LHCN-M2 (cell line): ENCODE data around the gene FARP1. TPM values are rescaled to one million over a fixed set of nuclear protein-coding genes. Genes with fewer than 3 reads are reported as not detected.

Source experiments
- DNase-seq: peaks from one replicate; pipeline ENCODE4 v3.0.0-alpha.2; 2012; ENCODE audit warnings: low read depth
- total RNA-seq: library from RNA; depleted of rRNA; stranded (reverse); fragments of >200 nt; gene quantifications from 2 replicates; pipeline ENCODE4 v1.2.3, GENCODE V29; 2014

Gene FARP1
- total RNA-seq, 1 experiment from 2014 or later, result 15.8 TPM

GRCh38 chr13:98133946-98134345 is 8.9 kb upstream of the FARP1 start:
- DNase-seq, result no peak

GRCh38 chr13:98134901-98135300 is 8.0 kb upstream of the FARP1 start:
- DNase-seq, result no peak

- DNase-seq, result no peak
Measured at GRCh38 chr13:98141091-98141490, 1.8 kb upstream of the FARP1 start.

- DNase-seq, result no peak
Measured at GRCh38 chr13:98141509-98142379, 1.1 kb upstream of the FARP1 start.

GRCh38 chr13:98143157-98143553 is 261 bp downstream of the FARP1 start:
- no peak for DNase-seq

- DNase-seq, result no peak
Measured at GRCh38 chr13:98143601-98144026, 720 bp downstream of the FARP1 start.

GRCh38 chr13:98144027-98144741 is 1.3 kb downstream of the FARP1 start:
- DNase-seq, result peak; percentile 26

GRCh38 chr13:98144801-98145350 is 2.0 kb downstream of the FARP1 start:
- peak; percentile 36 for DNase-seq

- DNase-seq, result no peak
Measured at GRCh38 chr13:98147521-98147920, 4.6 kb downstream of the FARP1 start.

- no peak for DNase-seq
Measured at GRCh38 chr13:98150832-98151479, 8.1 kb downstream of the FARP1 start.

- peak; percentile 34 for DNase-seq
Measured at GRCh38 chr13:98155475-98156109, 12.7 kb downstream of the FARP1 start.

GRCh38 chr13:98156259-98156658 is 13.4 kb downstream of the FARP1 start:
- no peak for DNase-seq

- DNase-seq, result no peak
Measured at GRCh38 chr13:98157188-98157587, 14.3 kb downstream of the FARP1 start.

GRCh38 chr13:98157609-98158008 is 14.7 kb downstream of the FARP1 start:
- no peak for DNase-seq

- DNase-seq, result peak; percentile 76
Measured at GRCh38 chr13:98158172-98158899, 15.4 kb downstream of the FARP1 start.

- no peak for DNase-seq
Measured at GRCh38 chr13:98162935-98163334, 20.0 kb downstream of the FARP1 start.

- DNase-seq, result no peak
Measured at GRCh38 chr13:98169331-98169730, 26.4 kb downstream of the FARP1 start.

GRCh38 chr13:98171900-98172589 is 29.2 kb downstream of the FARP1 start:
- DNase-seq, result peak; percentile 41

GRCh38 chr13:98172590-98173422 is 29.9 kb downstream of the FARP1 start:
- peak; percentile 8 for DNase-seq
